IMR-90 (cell line): ENCODE measurements around the gene MPG. TPM values are rescaled to one million over a fixed set of nuclear protein-coding genes. Genes with fewer than 3 reads are reported as not detected.
"Not testable (repeated sequence)": the region's sequence is repeated elsewhere in the genome, so short reads cannot be mapped to it uniquely, and the experiment has no call there.

Source experiments
- ATAC-seq: fragments of 200-7000 bp; cut with Tn5 transposase; 2 replicates; pipeline ENCODE4 v1.9.1; 2020; ENCODE audit warnings: low read depth, mild to moderate bottlenecking, moderate library complexity
- BruUV-seq: library from RNA; stranded (reverse); fragments of 400-500 nt; replicated peaks from 2 replicates; lab custom pipeline; 2021; lab: Mats Ljungman, UMichigan
- CTCF ChIA-PET: fragments of 300-600 bp; formaldehyde crosslinking; extraction: SDS; loops from one replicate; lab custom pipeline; 2021; ENCODE audit warnings: antibody characterized with exemption; lab: Yijun Ruan, JAX
- POLR2A ChIA-PET: fragments of 300-600 bp; sonication (Branson Sonifier 250); formaldehyde crosslinking; loops from one replicate; lab custom pipeline; 2022; ENCODE audit warnings: antibody characterized with exemption; ENCODE audit not compliant: unreplicated experiment; lab: Charles Lee
- DNase-seq: peaks from one replicate; pipeline ENCODE4 v3.0.0; 2013
- H2AFZ ChIP-seq: replicated peaks from 2 replicates; pipeline ENCODE3; 2013; ENCODE audit warnings: low read length, mild to moderate bottlenecking; ENCODE audit not compliant: poor library complexity
- H2AK5ac ChIP-seq: 2 replicates; pipeline ENCODE4 v1.6.1; 2013; ENCODE audit warnings: low read depth, low read length, inconsistent platforms
- H2AK9ac ChIP-seq: replicated peaks from 2 replicates; pipeline ENCODE3; 2013; ENCODE audit warnings: mild to moderate bottlenecking, low read depth, low read length, moderate library complexity; ENCODE audit not compliant: poor library complexity
- H2BK120ac ChIP-seq: 2 replicates; pipeline ENCODE4 v1.6.1; 2013; ENCODE audit warnings: low read depth, low read length, inconsistent platforms
- H2BK15ac ChIP-seq: 3 replicates; pipeline ENCODE4 v1.6.1; 2013; ENCODE audit warnings: low read depth, low read length, inconsistent platforms
- H2BK20ac ChIP-seq: 2 replicates; pipeline ENCODE4 v1.6.1; 2013; ENCODE audit warnings: low read depth, mild to moderate bottlenecking, inconsistent platforms, low read length, moderate library complexity
- H2BK5ac ChIP-seq: 2 replicates; pipeline ENCODE4 v1.6.1; 2013; ENCODE audit warnings: mild to moderate bottlenecking, low read depth, low read length, inconsistent platforms; ENCODE audit not compliant: poor library complexity, severe bottlenecking
- H3K14ac ChIP-seq: replicated peaks from 2 replicates; pipeline ENCODE4 v1.6.1; 2013; ENCODE audit warnings: low read depth, low read length, inconsistent platforms
- H3K18ac ChIP-seq: 2 replicates; pipeline ENCODE4 v1.6.1; 2013; ENCODE audit warnings: low read depth, low read length, control low read depth
- H3K23ac ChIP-seq: 2 replicates; pipeline ENCODE4 v1.6.1; 2013; ENCODE audit warnings: low read depth, low read length, inconsistent platforms
- H3K27ac ChIP-seq: 2 replicates; pipeline ENCODE4 v1.5.1; 2013; ENCODE audit warnings: mild to moderate bottlenecking, control low read depth, low read length; ENCODE audit not compliant: insufficient read depth
- H3K27me3 ChIP-seq: 2 replicates; pipeline ENCODE4 v1.6.1; 2013; ENCODE audit warnings: low read length; ENCODE audit not compliant: control insufficient read depth, insufficient read depth
- H3K36me3 ChIP-seq: 2 replicates; pipeline ENCODE4 v1.6.1; 2013; ENCODE audit warnings: low read length, mixed read lengths; ENCODE audit not compliant: control insufficient read depth, insufficient read depth
- H3K4ac ChIP-seq: 2 replicates; pipeline ENCODE4 v1.6.1; 2013; ENCODE audit warnings: low read depth, low read length, inconsistent platforms
- H3K4me1 ChIP-seq: 2 replicates; pipeline ENCODE4 v1.6.1; 2013; ENCODE audit warnings: low read length, mixed read lengths; ENCODE audit not compliant: control insufficient read depth, insufficient read depth
- H3K4me2 ChIP-seq: 2 replicates; pipeline ENCODE4 v1.6.1; 2013; ENCODE audit warnings: low read depth, mild to moderate bottlenecking, control low read depth, low read length, moderate library complexity
- H3K4me3 ChIP-seq: 2 replicates; pipeline ENCODE4 v1.5.1; 2013; ENCODE audit warnings: low read depth, mild to moderate bottlenecking, control low read depth, low read length, moderate library complexity; ENCODE audit not compliant: insufficient read depth
- H3K56ac ChIP-seq: 2 replicates; pipeline ENCODE4 v1.6.1; 2013; ENCODE audit warnings: low read length, inconsistent platforms; ENCODE audit not compliant: insufficient read depth; ENCODE audit errors: extremely low read depth
- H3K79me1 ChIP-seq, 2 experiments: 2 replicates each; pipeline ENCODE4 v1.6.1; 2013; ENCODE audit warnings: low read length in 2 of 2, inconsistent platforms in 1 of 2, low read depth in 1 of 2
- H3K9ac ChIP-seq: 2 replicates; pipeline ENCODE4 v1.6.1; 2013; ENCODE audit warnings: low read depth, low read length, control low read depth
- H3K9me1 ChIP-seq: 2 replicates; pipeline ENCODE4 v1.6.1; 2013; ENCODE audit warnings: low read length, inconsistent platforms; ENCODE audit not compliant: insufficient read depth
- H3K9me3 ChIP-seq: 2 replicates; pipeline ENCODE4 v1.6.1; 2013; ENCODE audit warnings: low read length; ENCODE audit not compliant: control insufficient read depth, insufficient read depth
- H4K20me1 ChIP-seq: 2 replicates; pipeline ENCODE4 v1.6.1; 2013; ENCODE audit warnings: low read length, inconsistent platforms; ENCODE audit not compliant: insufficient read depth
- H4K5ac ChIP-seq: 2 replicates; pipeline ENCODE4 v1.6.1; 2013; ENCODE audit warnings: mild to moderate bottlenecking, low read depth, low read length, control low read depth
- H4K8ac ChIP-seq, 2 experiments: 2 replicates each; pipeline ENCODE4 v1.6.1; 2013; ENCODE audit warnings: low read depth in 2 of 2, low read length in 2 of 2, control low read depth in 1 of 2, inconsistent platforms in 1 of 2
- H4K91ac ChIP-seq: 2 replicates; pipeline ENCODE4 v1.6.1; 2013; ENCODE audit warnings: low read depth, low read length, inconsistent platforms; ENCODE audit not compliant: insufficient read depth
- WGBS, 2 experiments: methylation state at CpG; one replicate each; pipeline versions ENCODE4 v1.1.5 to v1.1.7; 2013; ENCODE audit warnings: missing lambda C conversion rate in 2 of 2; ENCODE audit not compliant: insufficient read length in 1 of 2; ENCODE audit errors: extremely low coverage in 2 of 2; 5-methylcytosine and 5-hydroxymethylcytosine counted together
- dilution Hi-C: fragments of 300-500 bp; cut with HindIII; formaldehyde crosslinking; loops from one replicate; pipeline ENCODE4 v1.14.3; 2018; ENCODE audit warnings: low sequenced_read_pairs; ENCODE audit not compliant: unreplicated experiment
- in situ Hi-C: fragments of 300-500 bp; cut with MboI; formaldehyde crosslinking; loops from 3 replicates; pipeline ENCODE4 v1.14.3; 2019; ENCODE audit warnings: low sequenced_read_pairs, inconsistent platforms, mixed read lengths
- intact Hi-C: fragments of 100-400 bp; cut with micrococcal nuclease; formaldehyde crosslinking; loops from 2 replicates; pipeline ENCODE4 v1.10.0; 2022
- polyA plus RNA-seq, 3 experiments: library from polyadenylated mRNA; depleted of rRNA; stranded (reverse); fragments of >200 nt; gene quantifications; 2 replicates each; pipeline ENCODE4 v1.2.3, GENCODE V29; 2012; ENCODE audit warnings: low replicate concordance in 1 of 3
- total RNA-seq: library from RNA; depleted of rRNA; stranded (reverse); fragments of >200 nt; gene quantifications from 2 replicates; pipeline ENCODE4 v1.2.3, GENCODE V29; 2012

Gene MPG
- total and polyA plus RNA-seq, 2 of the 4 experiments (the other 2 are of a cell fraction), result 66.7 to 135 TPM

GRCh38 chr16:123558-124350 is 45.7 kb downstream of the MPG start:
- H2AK9ac ChIP-seq, CTCF ChIA-PET, H3K4me1 ChIP-seq, H3K18ac ChIP-seq, DNase-seq, H3K56ac ChIP-seq, H3K27ac ChIP-seq, H3K4me2 ChIP-seq, H3K4ac ChIP-seq, H3K27me3 ChIP-seq, in situ Hi-C loops, H2BK20ac ChIP-seq, H3K14ac ChIP-seq, H3K9me1 ChIP-seq, H2AFZ ChIP-seq, POLR2A ChIA-PET, ATAC-seq, H4K8ac ChIP-seq, H3K23ac ChIP-seq, BruUV-seq, H3K9ac ChIP-seq, H3K9me3 ChIP-seq, H2AK5ac ChIP-seq, H2BK120ac ChIP-seq, H2BK5ac ChIP-seq, H4K91ac ChIP-seq, intact Hi-C loops, H3K4me3 ChIP-seq, H2BK15ac ChIP-seq, H4K5ac ChIP-seq, dilution Hi-C loops: not testable (repeated sequence)
- Histone ChIP-seq H4K20me1 (peaks cover 20% of the 10 kb centered on the region), H3K79me1 (peaks cover 16 to 43% of the 10 kb centered on the region in 2 experiments; a peak in 3 of 4 replicates), H3K36me3 (peaks cover 10% of the 10 kb centered on the region; the same call in 1 of the 2 replicates)
- 71% methylated on average over 4 of the region's 19 CpGs; no CpG with 5 or more reads in 1 of the 2 experiments for WGBS, 2 experiments
